Testis (tissue), 3 donors: ENCODE results near the gene SLC4A4. TPM values are rescaled to one million over a fixed set of nuclear protein-coding genes. Genes with fewer than 3 reads are reported as not detected.

Experiments used
- DNase-seq: peaks from one replicate; pipeline ENCODE4 v3.0.0-alpha.2; 2019
- H3K27ac ChIP-seq, 2 donors: fragments of 200-600 bp; sonication (generic); one replicate each; pipeline ENCODE4 v1.5.1; 2019
- H3K27me3 ChIP-seq: fragments of 200-600 bp; sonication (generic); one replicate; pipeline ENCODE4 v1.5.1; 2019
- H3K36me3 ChIP-seq: fragments of 200-600 bp; sonication (generic); one replicate; pipeline ENCODE4 v1.5.1; 2017; ENCODE audit warnings: low read depth; ENCODE audit errors: missing control alignments
- H3K4me1 ChIP-seq: fragments of 200-600 bp; sonication (generic); one replicate; pipeline ENCODE4 v1.5.1; 2019
- H3K4me3 ChIP-seq, 2 donors: fragments of 200-600 bp; sonication (generic); one replicate each; pipeline ENCODE4 v1.5.1; 2017 to 2019
- H3K9me3 ChIP-seq: fragments of 200-600 bp; sonication (generic); one replicate; pipeline ENCODE4 v1.5.1; 2017
- POLR2A ChIP-seq: fragments of 450-650 bp; IDR thresholded peaks from one replicate; pipeline ENCODE4 v1.6.1; 2017; ENCODE audit warnings: antibody characterized with exemption, mild to moderate bottlenecking, moderate library complexity
- WGBS, 2 donors: methylation state at CpG; one replicate each; pipeline ENCODE4 v1.1.5; 2018; 5-methylcytosine and 5-hydroxymethylcytosine counted together
- intact Hi-C: fragments of 100-400 bp; cut with DNase I; formaldehyde crosslinking; loops from one replicate; pipeline ENCODE4 v1.15.1; 2023; ENCODE audit warnings: low total_unique reads
- polyA plus RNA-seq: library from polyadenylated mRNA; stranded (reverse); fragments of 350-450 nt; fragmentation: Illumina TruSeq; extraction: RNeasy Lipid Tissue Mini Kit (QIAGEN cat#74804); gene quantifications from one replicate; pipeline ENCODE4 v1.2.3, GENCODE V29; 2014; ENCODE audit warnings: low read depth, low replicate concordance; ENCODE audit not compliant: insufficient read depth
- total RNA-seq, 2 donors: library from RNA; depleted of rRNA; stranded (reverse); fragments of >200 nt; gene quantifications; one replicate each; pipeline ENCODE4 v1.2.3, GENCODE V29; 2016
- TF ChIP-seq, protein P1 (sequence below), 3 experiments: fragments of 450-650 bp in 2 of 3; fragments of 200-600 bp in 1 of 3; sonication (generic) in 1 of 3; IDR thresholded peaks; one replicate each; pipeline ENCODE4 v1.5.1; 2016 to 2019; ENCODE audit warnings: antibody characterized with exemption in 3 of 3, mild to moderate bottlenecking in 2 of 3, moderate library complexity in 1 of 3

SLC4A4 gene
- total and polyA plus RNA-seq, 3 donors from 2014 or later, result 1.7 to 2.9 (median 2.2) TPM

DNA sequence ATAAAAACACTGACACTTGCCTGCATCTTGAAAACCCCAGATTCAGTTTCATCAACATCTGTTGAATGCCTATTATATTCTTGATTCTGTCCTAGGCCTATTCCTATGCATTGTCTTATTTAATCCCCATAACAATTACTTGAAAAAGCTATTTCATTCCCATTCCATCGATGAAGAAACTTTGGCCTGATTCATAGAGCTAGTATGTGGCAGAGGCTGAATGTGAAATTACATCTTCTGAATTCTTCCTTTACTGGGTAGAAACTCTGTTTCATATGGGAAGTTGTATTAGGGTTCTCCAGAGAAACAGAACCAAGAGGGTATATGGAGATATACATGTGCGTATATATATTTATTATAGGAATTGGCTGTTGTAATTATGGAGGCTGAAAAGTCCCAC lies 35.0 kb upstream of the SLC4A4 start:
- Histone ChIP-seq H3K9me3 (no peaks in the 10 kb centered on the region), H3K27me3 (no peaks in the 10 kb centered on the region), H3K4me3 (no peak overlapping the region), H3K36me3 (no peaks in the 10 kb centered on the region), H3K27ac (no peak overlapping the region), H3K4me1 (no peaks in the 10 kb centered on the region)
- DNase-seq, result no peak
- intact Hi-C loops, result no loop called here
- 89 to 92% methylated on average over 2 of the region's 2 CpGs for WGBS, 2 donors
- TF ChIP-seq, protein P1, sequence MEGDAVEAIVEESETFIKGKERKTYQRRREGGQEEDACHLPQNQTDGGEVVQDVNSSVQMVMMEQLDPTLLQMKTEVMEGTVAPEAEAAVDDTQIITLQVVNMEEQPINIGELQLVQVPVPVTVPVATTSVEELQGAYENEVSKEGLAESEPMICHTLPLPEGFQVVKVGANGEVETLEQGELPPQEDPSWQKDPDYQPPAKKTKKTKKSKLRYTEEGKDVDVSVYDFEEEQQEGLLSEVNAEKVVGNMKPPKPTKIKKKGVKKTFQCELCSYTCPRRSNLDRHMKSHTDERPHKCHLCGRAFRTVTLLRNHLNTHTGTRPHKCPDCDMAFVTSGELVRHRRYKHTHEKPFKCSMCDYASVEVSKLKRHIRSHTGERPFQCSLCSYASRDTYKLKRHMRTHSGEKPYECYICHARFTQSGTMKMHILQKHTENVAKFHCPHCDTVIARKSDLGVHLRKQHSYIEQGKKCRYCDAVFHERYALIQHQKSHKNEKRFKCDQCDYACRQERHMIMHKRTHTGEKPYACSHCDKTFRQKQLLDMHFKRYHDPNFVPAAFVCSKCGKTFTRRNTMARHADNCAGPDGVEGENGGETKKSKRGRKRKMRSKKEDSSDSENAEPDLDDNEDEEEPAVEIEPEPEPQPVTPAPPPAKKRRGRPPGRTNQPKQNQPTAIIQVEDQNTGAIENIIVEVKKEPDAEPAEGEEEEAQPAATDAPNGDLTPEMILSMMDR (IDR thresholded peaks at IDR 0.05), result no peak
- TF ChIP-seq POLR2A, result no peak

DNA sequence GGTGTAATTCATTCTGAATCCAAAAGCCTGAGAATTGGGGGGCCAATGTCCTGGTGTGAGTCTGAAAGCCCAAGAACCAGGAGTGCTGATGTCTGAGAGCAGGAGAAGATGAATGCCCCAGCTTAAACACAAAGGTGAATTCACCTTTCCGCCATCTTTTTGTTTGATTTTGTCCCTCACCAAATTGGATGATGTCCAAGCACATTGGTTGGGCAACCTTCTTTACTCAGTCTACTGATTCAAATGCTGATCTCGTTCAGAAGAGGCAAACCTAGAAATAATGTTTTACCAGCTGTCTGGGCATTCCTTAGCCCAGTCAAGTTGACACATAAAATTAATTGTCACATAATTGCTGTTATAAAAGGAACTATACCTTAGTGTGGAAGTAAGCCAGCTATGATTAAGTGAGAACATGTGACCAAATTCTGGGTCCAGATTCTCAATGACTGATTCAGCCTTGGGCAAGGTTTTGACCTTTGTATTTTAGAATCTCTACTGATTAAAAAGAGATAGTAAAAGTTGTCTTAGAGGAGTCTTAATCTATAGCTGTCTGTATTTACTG lies 34.5 kb upstream of the SLC4A4 start:
- WGBS, 2 donors, result 87 to 96% methylated on average over 2 of the region's 2 CpGs
- H3K36me3 ChIP-seq, result no peaks in the 10 kb centered on the region
- H3K9me3 ChIP-seq, result no peaks in the 10 kb centered on the region
- intact Hi-C loops, result no loop called here
- DNase-seq, result no peak
- H3K27me3 ChIP-seq, result no peaks in the 10 kb centered on the region
- no peak overlapping the region for H3K27ac ChIP-seq
- no peaks in the 10 kb centered on the region for H3K4me1 ChIP-seq
- TF ChIP-seq, protein P1 (IDR thresholded peaks at IDR 0.05), result no peak
- no peak for TF ChIP-seq POLR2A
- no peak overlapping the region for H3K4me3 ChIP-seq

DNA sequence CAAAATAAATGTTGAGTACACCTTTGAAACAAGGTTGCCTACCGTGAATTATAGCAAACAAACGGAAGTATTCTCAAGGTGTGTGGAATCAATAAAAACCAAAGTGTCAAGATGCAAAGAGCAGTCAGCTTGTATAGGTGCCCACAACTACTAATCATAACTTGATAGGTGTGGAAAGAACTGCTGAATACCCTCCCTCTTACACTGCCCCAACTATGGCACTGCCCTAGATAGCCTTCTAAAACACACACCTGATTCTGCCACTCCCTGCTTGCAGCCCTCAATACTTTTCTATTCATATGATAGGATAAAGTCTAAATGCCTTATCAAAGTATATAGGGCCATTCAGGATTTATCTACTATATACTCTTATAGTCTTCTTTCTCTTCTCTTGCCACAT lies 31.1 kb upstream of the SLC4A4 start:
- H3K36me3 ChIP-seq, result no peaks in the 10 kb centered on the region
- H3K27me3 ChIP-seq, result no peaks in the 10 kb centered on the region
- no peaks in the 10 kb centered on the region for H3K4me1 ChIP-seq
- intact Hi-C loops, result no loop called here
- 84 to 90% methylated on average over 2 of the region's 2 CpGs for WGBS, 2 donors
- TF ChIP-seq, protein P1 (IDR thresholded peaks at IDR 0.05), result no peak
- no peak for TF ChIP-seq POLR2A
- H3K4me3 ChIP-seq, result no peak overlapping the region
- no peak for DNase-seq
- H3K9me3 ChIP-seq, result no peaks in the 10 kb centered on the region
- H3K27ac ChIP-seq, result no peak overlapping the region

DNA sequence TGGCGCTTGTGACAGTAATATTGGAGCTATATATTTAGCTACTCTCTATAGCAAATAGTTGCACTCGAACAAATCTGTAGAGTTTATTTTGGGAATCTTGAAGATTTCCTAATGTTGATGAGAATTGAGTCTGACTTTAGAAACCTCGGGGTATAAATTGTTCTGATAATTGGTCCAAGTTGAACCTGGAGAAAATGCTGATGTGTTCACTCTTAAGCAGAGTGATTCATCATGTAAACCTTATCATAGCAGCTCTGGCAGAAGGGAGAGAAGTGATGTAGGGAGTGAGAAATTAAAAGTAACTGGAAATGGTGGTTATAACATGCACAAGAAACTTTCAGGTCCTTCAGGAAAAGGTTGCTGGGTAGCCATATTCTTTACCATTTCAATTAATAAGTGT lies 16.4 kb upstream of the SLC4A4 start:
- no peak for DNase-seq
- Histone ChIP-seq H3K27me3 (no peaks in the 10 kb centered on the region), H3K9me3 (no peaks in the 10 kb centered on the region), H3K36me3 (no peaks in the 10 kb centered on the region), H3K4me3 (no peak overlapping the region), H3K27ac (no peak overlapping the region), H3K4me1 (no peaks in the 10 kb centered on the region)
- 68 to 77% methylated on average over 3 of the region's 3 CpGs for WGBS, 2 donors
- no peak for TF ChIP-seq POLR2A
- TF ChIP-seq, protein P1 (IDR thresholded peaks at IDR 0.05), result no peak
- intact Hi-C loops, result no loop called here

DNA sequence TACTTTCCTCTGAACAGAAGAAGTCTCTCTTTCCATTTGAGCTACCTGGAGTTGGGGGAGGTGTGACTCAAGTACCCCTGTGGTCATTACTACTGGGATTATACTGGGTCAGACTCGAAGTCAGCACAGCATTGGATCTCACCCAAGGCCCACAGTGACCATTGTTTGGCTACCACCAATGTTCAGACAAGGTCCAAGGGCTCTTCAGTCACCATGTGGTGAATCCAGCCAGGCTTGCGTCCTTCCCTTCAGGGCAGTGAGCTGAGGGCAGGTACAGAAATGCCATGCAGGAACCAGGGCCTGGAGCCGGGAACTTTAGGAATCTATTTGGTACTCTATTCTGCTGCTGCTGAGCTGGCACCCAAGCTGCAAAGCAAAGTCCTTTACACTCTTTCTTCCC lies 5.5 kb upstream of the SLC4A4 start:
- DNase-seq, result no peak
- TF ChIP-seq POLR2A, result no peak
- intact Hi-C loops, result no loop called here
- 88 to 95% methylated on average over 2 to 3 of the region's 3 CpGs for WGBS, 2 donors
- Histone ChIP-seq H3K9me3 (no peaks in the 10 kb centered on the region), H3K27me3 (no peaks in the 10 kb centered on the region), H3K36me3 (no peaks in the 10 kb centered on the region), H3K27ac (no peak overlapping the region), H3K4me1 (no peaks in the 10 kb centered on the region), H3K4me3 (no peak overlapping the region)
